Measurements from ENCODE around the gene DEFB129. TPM values are rescaled to one million over a fixed set of nuclear protein-coding genes. Genes with fewer than 3 reads are reported as not detected.
A peak's percentile ranks its signal among the peaks of the same experiment; 100 is the strongest.
"Not testable (repeated sequence)": the region's sequence is repeated elsewhere in the genome, so short reads cannot be mapped to it uniquely, and the experiment has no call there.

The DEFB129 gene
- total and polyA plus RNA-seq, 2 experiments from 2014 or later, result not detected

- not testable (repeated sequence) for H3K27ac Mint-ChIP-seq; H2AFZ ChIP-seq; H3K4me1 ChIP-seq (ENCODE audit: insufficient read depth); H3K4me3 Mint-ChIP-seq; H4K20me1 ChIP-seq (replicated peaks; ENCODE audit: insufficient read depth); H3K36me3 Mint-ChIP-seq (ENCODE audit: low read depth); H3K9me3 Mint-ChIP-seq; H3K9me2 ChIP-seq (ENCODE audit: insufficient read depth); H3K79me2 ChIP-seq (replicated peaks; ENCODE audit: insufficient read depth); H3K4me3 ChIP-seq; DNase-seq (ENCODE audit: low spot score); H3K27ac ChIP-seq (ENCODE audit: low read depth); H3K4me2 ChIP-seq; ATAC-seq; H3K4me1 Mint-ChIP-seq; H3F3A ChIP-seq (replicated peaks; ENCODE audit: low read depth); H3K27me3 Mint-ChIP-seq (ENCODE audit: insufficient read depth, low read depth, poor library complexity); H3K36me3 ChIP-seq (ENCODE audit: insufficient read depth)
- peaks cover 45% of the 10 kb centered on the region for H3K27me3 ChIP-seq (ENCODE audit: insufficient read depth)
Observed at GRCh38 chr20:225879-226278, 1.2 kb upstream of the DEFB129 start.

- 0 out of 2 replicates have a peak, but pooled peaks cover 5% of the 10 kb centered on the region for H3K4me1 ChIP-seq (ENCODE audit: insufficient read depth)
- H3K27me3 Mint-ChIP-seq (ENCODE audit: insufficient read depth, low read depth, poor library complexity), result peaks cover 3% of the 10 kb centered on the region
- DNase-seq (ENCODE audit: low spot score) (no peak), ATAC-seq (no peak)
- no peaks in the 10 kb centered on the region for H3K4me1 Mint-ChIP-seq
- H3F3A ChIP-seq (replicated peaks; ENCODE audit: low read depth), result no peaks in the 10 kb centered on the region
- H4K20me1 ChIP-seq (replicated peaks; ENCODE audit: insufficient read depth), result no peaks in the 10 kb centered on the region
- no peak for TF ChIP-seq REST (IDR thresholded peaks at IDR 0.05; ENCODE audit: unreplicated experiment)
- TF ChIP-seq NANOG (IDR thresholded peaks at IDR 0.05; ENCODE audit: borderline replicate concordance), result no peak
- TF ChIP-seq, protein P1, sequence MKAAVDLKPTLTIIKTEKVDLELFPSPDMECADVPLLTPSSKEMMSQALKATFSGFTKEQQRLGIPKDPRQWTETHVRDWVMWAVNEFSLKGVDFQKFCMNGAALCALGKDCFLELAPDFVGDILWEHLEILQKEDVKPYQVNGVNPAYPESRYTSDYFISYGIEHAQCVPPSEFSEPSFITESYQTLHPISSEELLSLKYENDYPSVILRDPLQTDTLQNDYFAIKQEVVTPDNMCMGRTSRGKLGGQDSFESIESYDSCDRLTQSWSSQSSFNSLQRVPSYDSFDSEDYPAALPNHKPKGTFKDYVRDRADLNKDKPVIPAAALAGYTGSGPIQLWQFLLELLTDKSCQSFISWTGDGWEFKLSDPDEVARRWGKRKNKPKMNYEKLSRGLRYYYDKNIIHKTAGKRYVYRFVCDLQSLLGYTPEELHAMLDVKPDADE (IDR thresholded peaks at IDR 0.05), result no peak
- no peak overlapping the region for H3K4me3 Mint-ChIP-seq
- no peak overlapping the region for H3K27ac ChIP-seq (ENCODE audit: low read depth)
- H3K27me3 ChIP-seq (ENCODE audit: insufficient read depth), result peaks cover 40% of the 10 kb centered on the region
- no peaks in the 10 kb centered on the region for H3K9me2 ChIP-seq (ENCODE audit: insufficient read depth)
- H3K36me3 Mint-ChIP-seq (ENCODE audit: low read depth), result no peaks in the 10 kb centered on the region
- H3K9me3 Mint-ChIP-seq, result no peaks in the 10 kb centered on the region
- no peak overlapping the region for H3K4me3 ChIP-seq
- H3K4me2 ChIP-seq, result no peak overlapping the region
- no peak overlapping the region for H2AFZ ChIP-seq
- no peak overlapping the region for H3K27ac Mint-ChIP-seq
- H3K36me3 ChIP-seq (ENCODE audit: insufficient read depth), result no peaks in the 10 kb centered on the region
- H3K79me2 ChIP-seq (replicated peaks; ENCODE audit: insufficient read depth), result no peaks in the 10 kb centered on the region
Observed at GRCh38 chr20:227439-228105, 514 bp downstream of the DEFB129 start.

DNA sequence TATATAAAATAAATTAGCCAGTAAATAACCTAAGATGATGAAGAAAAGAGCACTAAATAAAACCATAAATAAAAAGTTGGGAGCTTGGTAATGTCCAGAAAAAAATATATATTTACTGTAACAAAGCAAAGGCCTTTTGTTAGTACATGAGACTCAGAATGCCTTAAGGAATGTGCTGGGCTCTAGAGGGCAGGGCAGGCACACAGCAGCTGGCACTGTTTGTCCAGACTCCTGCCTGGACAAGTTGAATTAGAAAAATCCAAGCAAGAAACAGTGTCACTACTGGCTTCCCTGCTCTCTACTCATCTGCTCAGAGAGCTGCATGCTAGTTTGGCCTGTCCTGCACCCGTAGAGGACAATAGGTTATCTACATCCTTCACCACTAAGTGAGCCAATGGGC is 8.8 kb downstream of the DEFB129 start:
- Mint-ChIP-seq H3K27me3 (ENCODE audit: insufficient read depth, low read depth, poor library complexity) (peaks cover 7% of the 10 kb centered on the region), H3K4me1 (no peaks in the 10 kb centered on the region), H3K9me3 (no peaks in the 10 kb centered on the region), H3K36me3 (ENCODE audit: low read depth) (no peaks in the 10 kb centered on the region), H3K27ac (no peak overlapping the region), H3K4me3 (no peak overlapping the region)
- no peaks in the 10 kb centered on the region for H4K20me1 ChIP-seq (replicated peaks; ENCODE audit: insufficient read depth)
- H3K27ac ChIP-seq (ENCODE audit: low read depth), result no peak overlapping the region
- no peaks in the 10 kb centered on the region for H3K36me3 ChIP-seq (ENCODE audit: insufficient read depth)
- TF ChIP-seq, protein P1 (IDR thresholded peaks at IDR 0.05), result no peak
- TF ChIP-seq CTCF (conservative IDR thresholded peaks at IDR 0.05; ENCODE audit: low read depth in 2 of 2), result peak in 1 of 2 experiments; percentile 47; a peak in 2 of 4 replicates
- H3F3A ChIP-seq (replicated peaks; ENCODE audit: low read depth), result no peaks in the 10 kb centered on the region
- H3K4me1 ChIP-seq (ENCODE audit: insufficient read depth), result no peaks in the 10 kb centered on the region
- H3K27me3 ChIP-seq (ENCODE audit: insufficient read depth), result peaks cover 57% of the 10 kb centered on the region
- H3K4me2 ChIP-seq, result no peak overlapping the region
- H2AFZ ChIP-seq, result no peak overlapping the region
- no peak overlapping the region for H3K4me3 ChIP-seq
- peak; percentile 47; the same call in 2 of the 3 replicates for ATAC-seq
- no peaks in the 10 kb centered on the region for H3K9me2 ChIP-seq (ENCODE audit: insufficient read depth)
- H3K79me2 ChIP-seq (replicated peaks; ENCODE audit: insufficient read depth), result no peaks in the 10 kb centered on the region
- no peak for DNase-seq (ENCODE audit: low spot score)

Measured in GM23338 (cell line).